HAP-1 (cell line): ENCODE results near the gene PDE4C.
A peak's percentile ranks its signal among the peaks of the same experiment; 100 is the strongest.

Source experiments
- DNase-seq, 2 experiments: peaks; one replicate each; pipeline ENCODE4 v3.0.0-alpha.2; 2016 to 2020; ENCODE audit warnings: low spot score in 2 of 2
- H3K27me3 ChIP-seq: fragments of 250-450 bp; sonication (Bioruptor Pico); 2 replicates; pipeline ENCODE4 v1.5.1; 2020; ENCODE audit warnings: low read depth, mild to moderate bottlenecking, moderate library complexity
- H3K36me3 ChIP-seq: fragments of 250-450 bp; sonication (Bioruptor Pico); replicated peaks from 2 replicates; pipeline ENCODE4 v1.5.1; 2020; ENCODE audit warnings: mild to moderate bottlenecking
- H3K4me1 ChIP-seq: fragments of 250-450 bp; sonication (Bioruptor Pico); 2 replicates; pipeline ENCODE4 v1.5.1; 2020; ENCODE audit warnings: mild to moderate bottlenecking
- H3K4me3 ChIP-seq: fragments of 250-450 bp; sonication (Bioruptor Pico); 2 replicates; pipeline ENCODE4 v1.5.1; 2020; ENCODE audit warnings: mild to moderate bottlenecking, moderate library complexity
- H3K9me3 ChIP-seq: fragments of 250-450 bp; sonication (Bioruptor Pico); 2 replicates; pipeline ENCODE4 v1.5.1; 2020; ENCODE audit warnings: mild to moderate bottlenecking, moderate library complexity
- in situ Hi-C: fragments of 300-500 bp; cut with MboI; formaldehyde crosslinking; loops from 3 replicates; pipeline ENCODE4 v1.14.3; 2020; ENCODE audit warnings: low sequenced_read_pairs, inconsistent platforms, mixed read lengths

Gene PDE4C

DNA sequence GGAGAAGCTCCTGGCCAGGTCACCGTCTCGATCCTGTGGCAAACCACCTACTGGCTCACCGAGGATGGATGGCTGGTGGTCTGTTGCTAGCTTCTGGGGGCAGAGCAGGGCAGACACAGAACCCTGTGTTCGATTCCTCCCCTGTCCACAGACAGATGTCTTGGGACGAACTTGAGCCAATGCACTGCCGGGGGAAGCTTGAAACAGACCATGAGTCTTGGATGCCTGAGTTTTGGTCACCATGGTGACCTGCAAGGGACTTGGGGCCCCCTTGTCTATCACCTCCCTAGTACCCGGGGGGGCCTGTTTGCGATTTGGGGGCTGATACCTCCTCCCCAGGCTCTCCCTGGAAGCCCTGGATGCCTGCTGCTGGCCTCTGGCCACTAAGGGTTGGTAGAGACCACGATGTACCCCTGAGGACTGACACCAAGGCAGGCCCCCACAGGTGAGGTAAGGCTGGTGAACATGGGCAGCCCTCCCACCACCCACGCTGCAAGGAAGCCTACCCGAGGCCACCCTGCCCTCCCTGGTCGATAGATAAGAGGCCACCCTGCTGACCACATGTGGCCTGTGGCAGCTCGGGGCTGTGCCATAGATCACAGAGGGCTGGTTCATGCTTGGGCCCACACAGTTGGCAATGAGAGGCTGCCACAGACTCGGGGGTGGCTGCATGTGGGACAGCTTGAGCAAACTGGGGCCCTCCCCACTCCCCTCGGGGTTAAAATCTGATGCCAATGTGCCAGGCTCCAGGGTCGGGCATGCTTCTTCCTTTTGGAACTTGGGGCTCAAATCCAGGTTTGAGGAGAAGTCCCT, 37.3 kb upstream of the PDE4C start:
- H3K4me1 ChIP-seq: no peaks in the 10 kb centered on the region
- no peaks in the 10 kb centered on the region for H3K36me3 ChIP-seq
- in situ Hi-C loops: no loop called here

DNA sequence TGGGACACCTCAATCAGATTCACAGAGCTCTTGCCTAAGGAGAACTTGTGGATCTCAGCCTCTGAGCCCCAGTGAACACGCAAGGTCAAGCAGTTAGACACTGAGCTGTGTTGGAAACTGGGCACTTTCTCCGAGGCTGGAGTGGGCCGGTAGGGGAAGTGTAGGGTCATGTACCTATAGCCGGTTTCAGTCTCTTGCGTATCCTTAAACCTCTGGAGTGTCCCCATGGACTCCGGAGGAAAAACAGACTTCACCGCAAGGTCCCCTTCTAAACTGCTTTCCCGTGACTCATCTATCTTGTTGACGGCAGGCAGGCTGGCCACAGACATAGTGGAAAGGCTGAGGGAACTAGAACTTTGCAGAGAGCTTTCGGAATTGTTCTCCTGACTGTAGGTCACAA, 36.7 kb upstream of the PDE4C start:
- H3K36me3 ChIP-seq: no peaks in the 10 kb centered on the region
- in situ Hi-C loops: no loop called here
- no peaks in the 10 kb centered on the region for H3K9me3 ChIP-seq
- H3K27me3 ChIP-seq: no peaks in the 10 kb centered on the region
- H3K4me3 ChIP-seq: no peak overlapping the region
- DNase-seq: no peak
- no peaks in the 10 kb centered on the region for H3K4me1 ChIP-seq

More for the DNA sequence above, 37.3 kb upstream of the PDE4C start:
- H3K4me3 ChIP-seq: no peak overlapping the region
- no peaks in the 10 kb centered on the region for H3K9me3 ChIP-seq
- no peak for DNase-seq
- no peaks in the 10 kb centered on the region for H3K27me3 ChIP-seq

DNA sequence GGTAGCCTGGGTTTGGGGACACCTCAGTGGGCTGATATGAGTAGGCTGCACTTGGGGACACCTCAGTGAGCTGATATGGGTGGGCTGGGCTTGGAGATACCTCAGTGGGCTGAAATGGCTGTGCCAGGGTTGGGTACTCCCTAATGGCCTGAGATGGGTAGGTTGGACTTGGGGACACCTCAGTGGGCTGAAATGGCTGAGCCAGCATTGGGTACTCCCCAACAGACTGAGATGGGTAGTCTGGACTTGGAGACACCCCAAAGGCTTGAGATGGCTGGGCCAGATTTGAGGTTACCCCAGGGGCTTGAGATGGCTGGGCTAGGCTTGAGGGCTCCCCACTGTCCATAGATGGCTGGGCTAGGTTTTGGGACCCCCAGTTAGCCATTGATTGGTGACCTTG, 35.9 kb upstream of the PDE4C start:
- Histone ChIP-seq H3K4me3 (no peak overlapping the region), H3K36me3 (no peaks in the 10 kb centered on the region), H3K9me3 (no peaks in the 10 kb centered on the region), H3K27me3 (no peaks in the 10 kb centered on the region), H3K4me1 (no peaks in the 10 kb centered on the region)
- in situ Hi-C loops: no loop called here
- DNase-seq: no peak

DNA sequence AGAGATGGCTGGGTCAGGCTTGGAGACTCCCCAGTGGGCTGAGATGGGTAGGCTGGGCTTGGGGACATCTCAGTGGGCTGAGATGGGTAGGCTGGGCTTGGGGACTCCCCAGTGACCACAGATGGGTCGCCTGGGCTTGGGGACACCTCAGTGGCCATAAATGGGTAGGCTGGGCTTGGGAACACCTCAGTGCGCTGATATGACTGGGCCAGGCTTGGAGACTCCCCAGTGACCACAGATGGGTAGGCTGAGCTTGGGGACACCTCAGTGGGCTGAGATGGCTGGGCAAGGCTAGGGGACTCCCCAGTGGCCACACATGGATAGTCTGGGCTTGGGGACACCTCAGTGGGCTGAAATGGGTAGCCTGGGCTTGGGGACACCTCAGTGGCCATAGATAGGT, 35.2 kb upstream of the PDE4C start:
- Histone ChIP-seq H3K4me1 (no peaks in the 10 kb centered on the region), H3K4me3 (no peak overlapping the region), H3K9me3 (no peaks in the 10 kb centered on the region), H3K36me3 (no peaks in the 10 kb centered on the region), H3K27me3 (no peaks in the 10 kb centered on the region)
- in situ Hi-C loops: no loop called here
- no peak for DNase-seq

DNA sequence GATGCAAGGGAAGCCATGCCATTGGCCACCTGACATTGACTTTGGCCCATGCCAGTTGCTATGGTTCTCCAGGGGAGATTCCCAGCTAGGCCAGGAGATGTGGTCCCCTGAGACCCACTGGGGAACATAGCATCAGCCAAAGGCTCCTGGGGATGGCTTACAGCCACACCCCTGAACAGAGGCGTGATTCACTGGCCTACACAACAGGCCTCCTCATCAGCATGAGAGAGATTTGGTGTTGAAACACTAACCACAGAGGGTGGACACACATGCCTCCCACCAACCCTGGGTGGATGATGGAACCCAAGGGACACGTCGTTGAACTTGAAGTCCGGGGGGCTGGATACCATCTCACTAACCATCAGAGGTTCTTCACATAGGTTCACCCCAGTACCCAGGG, 33.7 kb upstream of the PDE4C start:
- H3K4me1 ChIP-seq: no peaks in the 10 kb centered on the region
- no peak overlapping the region for H3K4me3 ChIP-seq
- in situ Hi-C loops: loop anchor here (10.0 kb wide), 1 partner anchor 235 kb away; no protein-coding TSS in a partner anchor
- no peak for DNase-seq
- H3K36me3 ChIP-seq: no peaks in the 10 kb centered on the region
- peaks cover under 1% of the 10 kb centered on the region; the same call in 1 of the 2 replicates for H3K27me3 ChIP-seq
- H3K9me3 ChIP-seq: no peaks in the 10 kb centered on the region

DNA sequence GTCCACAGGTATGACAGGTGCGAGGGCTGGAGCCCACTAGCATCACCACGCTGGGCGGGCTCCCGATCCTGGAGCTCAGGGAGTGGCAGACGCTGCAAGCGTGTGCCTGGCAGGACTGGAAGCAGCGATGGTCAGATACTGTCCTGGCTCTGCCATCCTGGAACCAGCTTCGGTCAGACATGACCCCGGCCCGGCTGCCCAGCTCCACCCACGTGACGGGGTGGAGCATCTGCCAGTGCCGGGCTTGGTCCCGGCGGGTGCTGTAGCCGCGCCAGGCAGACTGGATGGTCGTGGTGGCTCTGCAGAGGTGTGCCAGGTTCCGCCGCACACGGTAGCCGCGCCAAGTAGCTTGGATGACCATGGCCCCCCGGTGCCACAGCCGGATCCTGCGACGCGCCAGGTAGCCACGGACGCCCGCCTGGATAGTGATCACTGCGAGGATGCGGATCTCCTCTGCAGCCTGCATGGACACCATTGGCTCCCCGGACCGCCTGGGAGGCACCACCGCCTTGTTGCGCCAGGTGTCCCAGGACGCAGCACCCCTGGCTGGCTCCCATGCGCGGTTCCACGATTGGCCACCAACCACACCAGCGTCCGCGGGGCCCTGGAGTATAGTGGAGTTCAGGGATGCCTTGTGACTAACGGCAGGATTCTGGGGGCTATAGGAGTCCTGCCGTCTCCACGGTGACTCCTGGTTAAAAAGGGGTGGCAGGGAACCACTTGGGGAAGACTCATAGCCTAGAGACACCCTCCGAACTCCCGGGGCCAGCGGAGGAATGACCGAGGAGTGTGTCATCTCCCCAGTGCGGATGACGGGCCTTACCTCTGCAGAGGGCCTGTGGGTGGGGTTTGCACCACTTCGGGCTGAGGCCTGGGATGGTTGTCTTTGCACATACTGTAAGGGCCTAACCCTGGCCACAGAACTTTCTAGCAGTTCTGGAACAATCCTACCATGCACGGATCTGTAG, 31.5 kb upstream of the PDE4C start:
- Histone ChIP-seq H3K4me1 (no peaks in the 10 kb centered on the region), H3K4me3 (no peak overlapping the region), H3K36me3 (no peaks in the 10 kb centered on the region), H3K9me3 (no peaks in the 10 kb centered on the region), H3K27me3 (peaks cover 3% of the 10 kb centered on the region; the same call in 1 of the 2 replicates)
- DNase-seq: no peak
- in situ Hi-C loops: loop anchor here (10.0 kb wide), 1 partner anchor 233 kb away; no protein-coding TSS in a partner anchor

DNA sequence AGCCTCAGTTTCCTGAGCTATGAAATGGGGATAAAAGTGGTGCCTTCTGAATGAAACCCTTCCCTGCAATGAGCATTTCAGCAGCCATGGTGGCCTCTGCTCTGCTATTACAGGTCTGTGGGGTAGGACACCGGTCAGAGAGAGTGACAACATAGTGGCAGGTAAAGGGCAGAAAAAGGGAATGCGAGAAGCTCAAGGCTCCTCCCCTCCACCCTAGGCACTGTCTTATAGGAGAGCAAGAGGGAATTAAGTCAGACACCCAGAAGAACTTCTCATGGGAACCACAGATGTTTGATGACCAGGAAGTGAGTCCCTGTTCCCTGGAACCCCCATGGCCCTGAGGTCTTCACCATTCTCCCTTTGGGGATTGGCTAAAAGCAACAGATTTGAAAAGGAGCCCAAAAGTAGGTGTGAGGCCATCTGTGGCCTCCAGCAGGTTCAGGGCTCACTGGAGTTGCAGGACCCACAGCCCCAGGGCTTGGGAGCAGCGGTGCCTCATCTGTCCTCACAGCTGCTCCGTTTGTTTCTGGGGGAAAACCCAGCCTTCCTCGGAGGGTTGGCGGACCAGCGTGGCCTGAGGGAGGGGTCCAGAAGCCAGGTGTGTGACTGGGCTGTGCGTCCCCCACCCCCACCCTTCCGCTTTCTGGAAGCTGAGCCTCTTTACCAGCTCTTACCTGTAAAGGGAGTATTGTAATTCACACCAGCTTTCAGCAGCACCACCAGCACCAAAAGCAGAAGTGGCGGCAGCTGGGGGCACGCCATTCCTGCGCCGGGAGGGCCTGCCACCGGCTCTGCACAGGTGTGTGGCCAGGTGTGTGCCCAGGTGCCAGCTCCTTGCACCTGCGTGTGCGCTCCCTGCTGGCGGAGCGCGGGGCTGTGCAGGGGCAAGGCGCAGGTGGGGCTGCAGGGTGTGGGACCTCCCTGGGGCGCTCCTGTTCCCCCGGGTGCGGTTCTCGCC, 28.6 kb upstream of the PDE4C start:
- H3K4me3 ChIP-seq: no peak overlapping the region
- DNase-seq: no peak
- in situ Hi-C loops: loop anchor here (10.0 kb wide), 1 partner anchor 230 kb away; no protein-coding TSS in a partner anchor

DNA sequence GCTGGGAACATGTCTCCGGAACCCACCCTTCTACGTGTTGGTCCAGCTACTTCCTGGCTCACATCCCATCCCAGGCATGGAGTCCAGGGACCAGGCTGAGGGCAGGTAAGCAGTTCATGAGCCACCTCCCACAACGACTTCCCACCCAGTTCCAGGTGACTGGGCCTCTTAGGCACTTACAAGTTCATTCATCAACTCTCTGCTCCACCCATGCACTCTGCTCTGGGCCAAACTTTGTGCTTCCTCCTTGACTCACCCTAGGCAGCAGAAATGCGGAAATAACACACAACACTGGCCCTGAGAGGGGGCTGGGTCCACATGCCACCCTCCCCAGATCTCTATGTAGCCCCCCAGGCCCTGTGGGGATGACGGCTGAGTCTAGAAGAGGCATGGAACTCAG, 27.5 kb upstream of the PDE4C start:
- Histone ChIP-seq H3K27me3 (peaks cover 3% of the 10 kb centered on the region; the same call in 1 of the 2 replicates), H3K4me1 (no peaks in the 10 kb centered on the region), H3K36me3 (no peaks in the 10 kb centered on the region), H3K9me3 (no peaks in the 10 kb centered on the region), H3K4me3 (no peak overlapping the region)
- in situ Hi-C loops: loop anchor here (10.0 kb wide), 1 partner anchor 229 kb away; no protein-coding TSS in a partner anchor
- no peak for DNase-seq

More for the DNA sequence above, 28.6 kb upstream of the PDE4C start:
- Histone ChIP-seq H3K4me1 (no peaks in the 10 kb centered on the region), H3K9me3 (no peaks in the 10 kb centered on the region), H3K27me3 (peaks cover 3% of the 10 kb centered on the region; the same call in 1 of the 2 replicates), H3K36me3 (no peaks in the 10 kb centered on the region)

DNA sequence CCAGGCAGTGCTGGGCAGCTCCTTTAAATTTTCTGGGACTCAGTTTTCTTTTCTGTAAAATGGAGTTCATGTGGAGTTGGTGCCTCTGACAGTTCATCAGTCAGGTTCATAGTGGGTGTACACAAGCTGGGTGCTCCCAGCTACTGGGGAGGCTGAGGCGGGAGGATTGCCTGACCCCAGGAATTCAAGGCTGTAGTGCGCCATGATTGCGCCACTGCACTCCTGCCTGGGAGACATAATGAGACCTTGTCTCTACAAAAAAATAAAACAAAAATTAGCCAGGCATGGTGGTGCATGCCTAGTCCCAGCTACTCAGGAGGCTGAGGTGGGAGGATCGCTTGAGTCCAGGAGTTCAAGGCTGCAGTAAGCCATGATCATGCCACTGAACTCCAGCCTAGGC, 26.9 kb upstream of the PDE4C start:
- Histone ChIP-seq H3K27me3 (peaks cover 3% of the 10 kb centered on the region; the same call in 1 of the 2 replicates), H3K36me3 (no peaks in the 10 kb centered on the region), H3K4me3 (no peak overlapping the region), H3K4me1 (no peaks in the 10 kb centered on the region), H3K9me3 (no peaks in the 10 kb centered on the region)
- in situ Hi-C loops: loop anchor here (10.0 kb wide), 1 partner anchor 228 kb away; no protein-coding TSS in a partner anchor
- DNase-seq: no peak

DNA sequence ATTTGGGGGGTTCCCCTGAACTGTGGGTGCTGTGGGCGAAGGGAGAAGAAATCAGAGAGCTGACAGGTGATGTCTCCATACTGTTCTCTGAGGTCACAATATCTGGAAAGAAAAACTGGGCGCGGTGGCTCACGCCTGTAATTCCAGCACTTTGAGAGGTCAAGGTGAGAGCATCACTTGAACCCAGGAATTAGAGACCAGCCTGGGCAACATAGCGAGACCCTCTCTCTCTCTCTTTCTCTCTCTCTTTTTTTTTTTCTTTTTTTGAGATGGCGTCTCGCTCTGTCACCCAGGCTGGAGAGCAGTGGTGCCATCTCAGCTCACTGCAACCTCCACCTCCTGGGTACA, 26.1 kb upstream of the PDE4C start:
- Histone ChIP-seq H3K4me3 (no peak overlapping the region), H3K4me1 (no peaks in the 10 kb centered on the region), H3K27me3 (peaks cover 3% of the 10 kb centered on the region; the same call in 1 of the 2 replicates), H3K36me3 (no peaks in the 10 kb centered on the region), H3K9me3 (no peaks in the 10 kb centered on the region)
- in situ Hi-C loops: loop anchor here (10.0 kb wide), 1 partner anchor 228 kb away; no protein-coding TSS in a partner anchor
- no peak for DNase-seq

DNA sequence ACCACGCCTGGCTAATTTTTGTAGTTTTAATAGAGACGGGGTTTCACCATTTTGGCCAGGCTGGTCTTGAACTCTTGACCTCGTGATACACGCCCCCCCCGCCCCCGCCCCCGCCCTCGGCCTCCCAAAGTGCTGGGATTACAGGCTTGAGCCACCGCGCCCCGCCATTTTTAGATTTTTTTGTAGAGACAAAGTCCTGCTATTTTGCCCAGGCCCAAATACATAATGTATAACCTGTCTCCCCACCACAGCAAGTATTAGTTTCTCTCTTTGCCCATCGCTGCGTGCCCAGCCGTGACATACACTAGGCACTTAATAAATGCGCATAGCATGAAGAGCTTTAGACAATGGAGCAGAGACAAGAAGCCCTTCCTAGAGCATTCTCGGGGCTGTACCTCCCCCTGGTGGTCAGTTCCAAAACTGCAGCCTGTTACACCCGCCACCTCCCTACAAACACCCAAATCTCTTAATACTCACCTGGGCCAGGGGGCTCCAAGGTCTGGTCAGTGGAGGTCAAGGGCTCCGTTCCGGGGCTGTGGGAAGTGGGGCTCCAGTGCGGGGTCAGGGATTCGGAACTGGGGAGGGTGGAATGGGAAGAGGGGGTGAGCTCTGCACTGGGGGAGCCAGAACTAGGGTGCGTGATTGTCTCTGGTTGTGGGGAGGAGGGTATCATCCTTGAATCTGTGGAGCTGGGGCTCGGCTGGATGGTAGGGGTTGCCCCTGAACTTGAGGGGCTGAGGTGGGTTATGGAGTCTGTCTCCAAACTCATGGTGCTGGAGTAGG, 25.5 kb upstream of the PDE4C start:
- in situ Hi-C loops: loop anchor here (10.0 kb wide), 1 partner anchor 227 kb away; no protein-coding TSS in a partner anchor
- Histone ChIP-seq H3K9me3 (no peaks in the 10 kb centered on the region), H3K4me1 (no peaks in the 10 kb centered on the region), H3K36me3 (no peaks in the 10 kb centered on the region), H3K27me3 (peaks cover 3% of the 10 kb centered on the region; the same call in 1 of the 2 replicates), H3K4me3 (no peak overlapping the region)
- DNase-seq: peak; percentile 66 to 88

DNA sequence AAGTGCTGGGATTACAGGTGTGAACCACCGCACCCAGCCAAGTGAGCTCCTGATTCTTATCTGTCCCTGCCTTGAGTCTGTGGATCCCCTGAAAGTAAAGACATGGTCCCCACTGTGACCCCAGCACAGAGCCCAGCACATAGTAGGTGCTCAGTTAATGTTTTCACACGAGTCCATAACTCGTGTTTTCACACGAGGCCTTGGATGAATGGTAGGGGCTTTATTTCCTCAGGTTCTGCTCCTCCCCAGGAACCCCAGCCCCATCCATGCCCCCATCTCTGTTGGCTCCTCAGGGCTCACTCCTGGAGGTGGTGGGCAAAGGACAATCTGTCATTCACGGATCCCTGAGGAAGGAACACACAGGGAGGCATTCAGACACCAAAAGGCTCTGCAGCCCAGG, 23.6 kb upstream of the PDE4C start:
- no peaks in the 10 kb centered on the region for H3K36me3 ChIP-seq
- in situ Hi-C loops: loop anchor here (10.0 kb wide), 1 partner anchor 225 kb away; no protein-coding TSS in a partner anchor
- DNase-seq: no peak
- peaks cover 2% of the 10 kb centered on the region; the same call in 1 of the 2 replicates for H3K27me3 ChIP-seq
- no peak overlapping the region for H3K4me3 ChIP-seq
- no peaks in the 10 kb centered on the region for H3K4me1 ChIP-seq
- H3K9me3 ChIP-seq: no peaks in the 10 kb centered on the region
